NCI-H69 (cell line): ENCODE data around the gene STON1.
"Not testable (repeated sequence)": the region's sequence is repeated elsewhere in the genome, so short reads cannot be mapped to it uniquely, and the experiment has no call there.

Experiments used
- DNase-seq: peaks from one replicate; lab custom pipeline; 2025; lab: John Stamatoyannopoulos, UW

STON1 gene

GRCh38 chr2:48574353-48575287 lies 44.7 kb downstream of the STON1 start:
- DNase-seq: no peak

- no peak for DNase-seq
Observed at GRCh38 chr2:48578313-48578712, 48.4 kb downstream of the STON1 start.

GRCh38 chr2:48583961-48584360 lies 54.0 kb downstream of the STON1 start:
- no peak for DNase-seq

- no peak for DNase-seq
Observed at GRCh38 chr2:48584551-48584950, 54.6 kb downstream of the STON1 start.

GRCh38 chr2:48586433-48586832 lies 56.5 kb downstream of the STON1 start:
- DNase-seq: no peak

- no peak for DNase-seq
Observed at GRCh38 chr2:48587560-48587959, 57.6 kb downstream of the STON1 start.

- no peak for DNase-seq
Observed at GRCh38 chr2:48587961-48588360, 58.0 kb downstream of the STON1 start.

- no peak for DNase-seq
Observed at GRCh38 chr2:48588745-48589144, 58.8 kb downstream of the STON1 start.

GRCh38 chr2:48589170-48589767 lies 59.3 kb downstream of the STON1 start:
- DNase-seq: peak; percentile 19

- DNase-seq: no peak
Observed at GRCh38 chr2:48590017-48590416, 60.1 kb downstream of the STON1 start.

- no peak for DNase-seq
Observed at GRCh38 chr2:48592067-48592466, 62.1 kb downstream of the STON1 start.

GRCh38 chr2:48596751-48597150 lies 66.8 kb downstream of the STON1 start:
- DNase-seq: not testable (repeated sequence)

- no peak for DNase-seq
Observed at GRCh38 chr2:48597492-48597891, 67.5 kb downstream of the STON1 start.

- DNase-seq: peak; percentile 19
Observed at GRCh38 chr2:48600204-48600813, 70.4 kb downstream of the STON1 start.

- DNase-seq: no peak
Observed at GRCh38 chr2:48600917-48601316, 71.0 kb downstream of the STON1 start.

- DNase-seq: peak; percentile 19
Observed at GRCh38 chr2:48601349-48601748, 71.4 kb downstream of the STON1 start.

- no peak for DNase-seq
Observed at GRCh38 chr2:48605482-48606175, 75.7 kb downstream of the STON1 start.

- no peak for DNase-seq
Observed at GRCh38 chr2:48607307-48608014, 77.5 kb downstream of the STON1 start.

- no peak for DNase-seq
Observed at GRCh38 chr2:48613211-48613610, 83.3 kb downstream of the STON1 start.

- not testable (repeated sequence) for DNase-seq
Observed at GRCh38 chr2:48614581-48614980, 84.6 kb downstream of the STON1 start.

GRCh38 chr2:48617618-48618017 lies 87.7 kb downstream of the STON1 start, which contains the start of gene GTF2A1L:
TSS of gene GTF2A1L (plus strand) at chr2:48617856. CDS start at chr2:48617875, 19 bp downstream.
- peak; percentile 27 for DNase-seq

- DNase-seq: no peak
Observed at GRCh38 chr2:48619526-48619925, 89.6 kb downstream of the STON1 start.
